Lower leg skin (tissue), 3 donors: Measurements from ENCODE around the gene CALML5.

ENCODE experiments used
- CTCF ChIP-seq, 3 donors: fragments of 450-650 bp; IDR thresholded peaks; one replicate each; pipeline ENCODE4 v1.5.1; 2016; ENCODE audit warnings: antibody characterized with exemption in 3 of 3, mild to moderate bottlenecking in 3 of 3, moderate library complexity in 2 of 3
- POLR2A ChIP-seq, 2 donors: fragments of 450-650 bp; IDR thresholded peaks; one replicate each; pipeline ENCODE4 v1.6.1; 2016 to 2017; ENCODE audit warnings: antibody characterized with exemption in 2 of 2, mild to moderate bottlenecking in 1 of 2, moderate library complexity in 1 of 2

GRCh38 chr10:5492322-5492855 lies 7.0 kb downstream of the CALML5 start:
- TF ChIP-seq POLR2A (IDR thresholded peaks at IDR 0.05): no peak
- TF ChIP-seq CTCF (IDR thresholded peaks at IDR 0.05): no peak
